Endothelial cell of umbilical vein (primary cell): ENCODE results near the gene ELMO2. TPM values are rescaled to one million over a fixed set of nuclear protein-coding genes. Genes with fewer than 3 reads are reported as not detected.

Experiments
- BruUV-seq: library from RNA; stranded (reverse); fragments of 400-500 nt; replicated peaks from 2 replicates; lab custom pipeline; 2021; lab: Mats Ljungman, UMichigan
- CTCF ChIA-PET: fragments of 300-600, 350-600 bp; sonication (Branson Sonifier 250); formaldehyde crosslinking; loops from one replicate; lab custom pipeline; 2021; ENCODE audit warnings: antibody characterized with exemption, inconsistent platforms; lab: Charles Lee
- POLR2A ChIA-PET: fragments of 300-600, 350-600 bp; sonication (Branson Sonifier 250); formaldehyde crosslinking; loops from one replicate; lab custom pipeline; 2021; ENCODE audit warnings: antibody characterized with exemption, inconsistent platforms; lab: Charles Lee
- DNase-seq: peaks from one replicate; pipeline ENCODE4 v3.0.0-alpha.2; 2011; ENCODE audit warnings: low read depth, low spot score
- FAIRE-seq: peaks from 2 replicates; lab custom pipeline; 2011; peaks lifted over from hg19 to GRCh38; lab: Jason Lieb, UNC
- H2AFZ ChIP-seq: 2 replicates; pipeline ENCODE4 v1.6.0; 2012; ENCODE audit warnings: low read depth, low read length, control low read depth, inconsistent platforms
- H3K27ac ChIP-seq: 2 replicates; pipeline ENCODE4 v1.5.1; 2011; ENCODE audit warnings: low read depth, mild to moderate bottlenecking, control low read depth, low read length, moderate library complexity; ENCODE audit not compliant: insufficient read depth
- H3K27me3 ChIP-seq, 2 experiments: 2 replicates each; pipeline versions ENCODE4 v1.6.0 to v1.6.1; 2011; ENCODE audit warnings: low read length in 2 of 2, mixed read lengths in 1 of 2; ENCODE audit not compliant: control insufficient read depth in 2 of 2, insufficient read depth in 2 of 2
- H3K36me3 ChIP-seq, 2 experiments: 2 replicates in 1 of 2; 3 replicates in 1 of 2; pipeline ENCODE4 v1.5.1; 2011; ENCODE audit warnings: low read length in 2 of 2, mild to moderate bottlenecking in 1 of 2, moderate library complexity in 1 of 2; ENCODE audit not compliant: control insufficient read depth in 2 of 2, insufficient read depth in 2 of 2; ENCODE audit errors: extremely low read depth in 1 of 2
- H3K4me1 ChIP-seq: 3 replicates; pipeline ENCODE4 v1.5.1; 2011; ENCODE audit warnings: mild to moderate bottlenecking, low read length; ENCODE audit not compliant: control insufficient read depth, insufficient read depth; ENCODE audit errors: extremely low read depth
- H3K4me2 ChIP-seq: 2 replicates; pipeline ENCODE4 v1.6.1; 2011; ENCODE audit warnings: low read length, control low read depth, mixed read lengths; ENCODE audit not compliant: insufficient read depth
- H3K4me3 ChIP-seq, 3 experiments: fragments of 200-600 bp in 1 of 3; sonication (generic), shearing (Covaris generic) in 1 of 3; replicated peaks in 1 of 3; 2 replicates each; pipeline ENCODE4 v1.5.1; 2011 to 2016; ENCODE audit warnings: control low read depth in 3 of 3, low read length in 3 of 3, mild to moderate bottlenecking in 2 of 3, inconsistent platforms in 1 of 3, low read depth in 1 of 3, moderate library complexity in 1 of 3; ENCODE audit not compliant: insufficient read depth in 1 of 3
- H3K79me2 ChIP-seq: 2 replicates; pipeline ENCODE4 v1.6.0; 2012; ENCODE audit warnings: low read length, inconsistent platforms; ENCODE audit not compliant: control insufficient read depth, insufficient read depth
- H3K9ac ChIP-seq: replicated peaks from 2 replicates; pipeline ENCODE3; 2011; ENCODE audit warnings: low read length, control low read depth; ENCODE audit not compliant: insufficient read depth; ENCODE audit errors: extremely low read depth
- H3K9me1 ChIP-seq: replicated peaks from 3 replicates; pipeline ENCODE4 v1.6.0; 2011; ENCODE audit warnings: mild to moderate bottlenecking, low read length; ENCODE audit not compliant: control insufficient read depth, insufficient read depth; ENCODE audit errors: extremely low read depth
- H3K9me3 ChIP-seq: replicated peaks from 2 replicates; pipeline ENCODE4 v1.5.1; 2012; ENCODE audit warnings: low read length, inconsistent platforms; ENCODE audit not compliant: control insufficient read depth, insufficient read depth
- H4K20me1 ChIP-seq: replicated peaks from 2 replicates; pipeline ENCODE3; 2011; ENCODE audit warnings: mild to moderate bottlenecking, low read length; ENCODE audit not compliant: control insufficient read depth, insufficient read depth; ENCODE audit errors: extremely low read depth
- CTCF ChIP-seq, 2 donors: IDR thresholded peaks; 1 replicate in 1 of 2; 2 replicates in 1 of 2; pipeline ENCODE4 v1.5.1; 2011; ENCODE audit warnings: low read length in 2 of 2, mild to moderate bottlenecking in 2 of 2, moderate library complexity in 2 of 2, control low read depth in 1 of 2, inconsistent platforms in 1 of 2, low read depth in 1 of 2; ENCODE audit not compliant: insufficient read depth in 1 of 2; ENCODE audit errors: extremely low read depth in 1 of 2
- EZH2 ChIP-seq: IDR thresholded peaks from 2 replicates; pipeline ENCODE4 v1.6.1; 2012; ENCODE audit warnings: borderline replicate concordance, low read depth, mild to moderate bottlenecking, moderate library complexity, low read length, inconsistent platforms; ENCODE audit not compliant: severe bottlenecking
- FOS ChIP-seq: IDR thresholded peaks from 2 replicates; pipeline ENCODE4 v1.6.1; 2011; ENCODE audit warnings: mild to moderate bottlenecking, low read length, moderate library complexity, borderline replicate concordance; ENCODE audit not compliant: insufficient read depth
- GATA2 ChIP-seq: IDR thresholded peaks from 2 replicates; pipeline ENCODE4 v1.7.0; 2011; ENCODE audit warnings: low read depth, mild to moderate bottlenecking, moderate library complexity, mixed read lengths, low read length; ENCODE audit not compliant: insufficient read length, insufficient read depth
- JUN ChIP-seq: IDR thresholded peaks from 2 replicates; pipeline ENCODE4 v1.6.1; 2011; ENCODE audit warnings: borderline replicate concordance, low read depth; ENCODE audit not compliant: insufficient read length, insufficient read depth
- MYC ChIP-seq: IDR thresholded peaks from one replicate; pipeline ENCODE4 v1.6.1; 2011; ENCODE audit warnings: mild to moderate bottlenecking, low read depth, low read length
- POLR2A ChIP-seq: IDR thresholded peaks from 2 replicates; pipeline ENCODE4 v1.6.1; 2012; ENCODE audit warnings: low read depth, mild to moderate bottlenecking, control low read depth, low read length
- POLR2AphosphoS5 ChIP-seq: IDR thresholded peaks from 2 replicates; pipeline ENCODE4 v1.6.1; 2012; ENCODE audit warnings: low read depth, mild to moderate bottlenecking, control low read depth, low read length, moderate library complexity; ENCODE audit not compliant: insufficient read depth
- dilution Hi-C: fragments of 300-500 bp; cut with MboI; formaldehyde crosslinking; loops from one replicate; pipeline ENCODE4 v1.15.0; 2019; ENCODE audit warnings: low sequenced_read_pairs; ENCODE audit not compliant: extremely low pct_ligation_motif_present
- intact Hi-C: fragments of 100-400 bp; cut with micrococcal nuclease; formaldehyde crosslinking; loops from one replicate; pipeline ENCODE4 v1.10.0; 2022
- polyA plus RNA-seq, 4 experiments: library from polyadenylated mRNA; depleted of rRNA in 3 of 4; stranded (reverse) in 3 of 4; unstranded in 1 of 4; fragments of >200 nt; gene quantifications; 2 replicates each; pipeline versions ENCODE4 v1.2.1 to v1.2.3, GENCODE V29; 2011 to 2012; ENCODE audit warnings: missing spikeins in 1 of 4
- total RNA-seq: library from RNA; stranded (reverse); gene quantifications from 2 replicates; pipeline ENCODE4 v1.2.3, GENCODE V29; 2021
- TF ChIP-seq, protein P1 (sequence below): IDR thresholded peaks from 2 replicates; pipeline ENCODE4 v1.6.1; 2011; ENCODE audit not compliant: insufficient read depth, insufficient read length

Gene ELMO2
- total and polyA plus RNA-seq, 2 donors (not counting 3 experiments of a cell fraction or from before 2014, with no cell fraction given): 35.1 to 43.5 TPM

GRCh38 chr20:46388937-46389336 is 17.5 kb downstream of the ELMO2 start:
- Histone ChIP-seq H3K4me2 (no peak overlapping the region), H2AFZ (no peak overlapping the region), H3K9ac (no peak overlapping the region), H3K79me2 (no peaks in the 10 kb centered on the region), H4K20me1 (no peaks in the 10 kb centered on the region), H3K36me3 (peaks cover 18 to 25% of the 10 kb centered on the region in 2 experiments), H3K9me3 (no peaks in the 10 kb centered on the region), H3K4me1 (no peaks in the 10 kb centered on the region), H3K4me3 (no peak overlapping the region), H3K27me3 (no peaks in the 10 kb centered on the region), H3K27ac (no peak overlapping the region), H3K9me1 (no peaks in the 10 kb centered on the region)
- ChIA-PET POLR2A (no interaction called here), CTCF (interaction anchor here (1.2 kb wide), 1 partner anchor 49 kb away, joined by 3 read pairs; no protein-coding TSS in a partner anchor)
- BruUV-seq: no TSS peak
- dilution Hi-C loops (no loop called here), intact Hi-C loops (no loop called here)
- DNase-seq (no peak), FAIRE-seq (no peak)
- TF ChIP-seq JUN (no peak), GATA2 (no peak), POLR2AphosphoS5 (no peak)

GRCh38 chr20:46388201-46388836 is 18.1 kb downstream of the ELMO2 start:
- no peaks in the 10 kb centered on the region for H3K9me3 ChIP-seq
- H4K20me1 ChIP-seq: no peaks in the 10 kb centered on the region
- ChIA-PET POLR2A (no interaction called here), CTCF (no interaction called here)
- H3K4me1 ChIP-seq: no peaks in the 10 kb centered on the region
- intact Hi-C loops: no loop called here
- no peak overlapping the region for H2AFZ ChIP-seq
- no peaks in the 10 kb centered on the region for H3K27me3 ChIP-seq
- peaks cover 18 to 21% of the 10 kb centered on the region in 2 experiments for H3K36me3 ChIP-seq
- H3K4me3 ChIP-seq: no peak overlapping the region
- TF ChIP-seq POLR2A (no peak), GATA2 (no peak), EZH2 (no peak), JUN (no peak), CTCF (IDR thresholded peaks at IDR 0.05; ENCODE audit: extremely low read depth in 1 of 2, insufficient read depth in 1 of 2, low read depth in 1 of 2, low read length in 2 of 2) (no peak), POLR2AphosphoS5 (no peak), MYC (no peak), FOS (no peak)
- TF ChIP-seq, protein P1, sequence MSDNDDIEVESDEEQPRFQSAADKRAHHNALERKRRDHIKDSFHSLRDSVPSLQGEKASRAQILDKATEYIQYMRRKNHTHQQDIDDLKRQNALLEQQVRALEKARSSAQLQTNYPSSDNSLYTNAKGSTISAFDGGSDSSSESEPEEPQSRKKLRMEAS: no peak
- H3K9me1 ChIP-seq: no peaks in the 10 kb centered on the region
- DNase-seq (no peak), FAIRE-seq (no peak)
- BruUV-seq: no TSS peak
- no peak overlapping the region for H3K4me2 ChIP-seq
- no peak overlapping the region for H3K9ac ChIP-seq
- dilution Hi-C loops: no loop called here
- H3K27ac ChIP-seq: no peak overlapping the region
- H3K79me2 ChIP-seq: no peaks in the 10 kb centered on the region
